ENCODE measurements around the gene ASCL5.

The ASCL5 gene

DNA sequence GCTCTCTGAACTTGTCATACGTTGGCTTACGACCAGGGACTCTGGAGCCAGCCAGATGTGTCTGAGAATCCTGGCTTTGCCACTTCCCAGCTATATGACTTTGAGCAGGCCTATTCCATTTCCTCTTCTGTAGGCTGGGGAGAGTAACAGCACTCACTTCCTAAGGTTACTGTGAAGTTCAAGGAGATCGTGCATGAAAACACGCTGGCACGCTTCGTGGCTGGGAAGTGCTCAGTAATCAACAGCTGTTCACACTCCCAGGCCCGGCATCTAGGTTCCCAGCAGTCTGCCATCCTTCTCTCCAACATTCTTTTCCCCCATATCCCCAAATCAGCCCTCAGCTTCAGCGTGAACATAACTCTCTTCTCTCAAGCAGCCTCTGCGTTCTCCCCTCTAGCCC is 2.0 kb downstream of the ASCL5 start:
- Histone ChIP-seq H3K79me2 (ENCODE audit: insufficient read depth, low read length) (no peaks in the 10 kb centered on the region), H3K4me2 (ENCODE audit: low read depth, low read length, poor library complexity, severe bottlenecking) (no peak overlapping the region), H4K20me1 (ENCODE audit: low read depth, low read length) (no peaks in the 10 kb centered on the region), H3K27me3 (ENCODE audit: low read length) (no peaks in the 10 kb centered on the region), H3K36me3 (ENCODE audit: low read length) (no peaks in the 10 kb centered on the region), H2AFZ (ENCODE audit: low read depth, low read length, severe bottlenecking) (no peak overlapping the region), H3K4me3 (ENCODE audit: insufficient read depth, low read length, poor library complexity, severe bottlenecking) (no peak overlapping the region), H3K27ac (ENCODE audit: low read depth, low read length) (no peak overlapping the region), H3K9me3 (ENCODE audit: insufficient read depth, low read length) (no peaks in the 10 kb centered on the region), H3K9me2 (replicated peaks; ENCODE audit: insufficient read depth, low read length) (no peaks in the 10 kb centered on the region), H3K9ac (ENCODE audit: low read length) (no peak overlapping the region), H3F3A (ENCODE audit: insufficient read depth) (no peaks in the 10 kb centered on the region)
- TF ChIP-seq CTCF (IDR thresholded peaks at IDR 0.05; ENCODE audit: insufficient read depth, low read length, poor library complexity, severe bottlenecking) (no peak), EZH2phosphoT487 (conservative IDR thresholded peaks at IDR 0.05; ENCODE audit: low read length) (no peak)

DNA sequence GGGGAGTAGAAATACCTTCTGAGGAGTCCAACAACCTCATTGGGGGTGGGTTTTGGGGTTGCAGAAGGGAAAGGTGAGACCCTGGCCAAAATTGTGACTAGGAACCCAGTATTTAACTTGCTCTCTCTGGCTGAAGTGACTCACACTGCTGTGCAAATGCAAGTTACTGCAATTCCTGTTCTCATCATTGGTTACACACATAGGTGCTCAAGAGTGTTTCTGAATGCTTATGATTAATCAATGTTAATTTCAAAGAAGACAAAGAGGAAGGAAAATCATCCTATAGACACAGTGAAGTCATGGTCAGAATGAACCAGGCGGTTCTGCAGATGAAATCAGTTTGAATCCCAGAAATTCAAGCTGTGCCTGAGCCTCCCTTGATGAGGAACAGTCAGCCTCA is 3.1 kb downstream of the ASCL5 start:
- H3K4me3 ChIP-seq (ENCODE audit: insufficient read depth, low read length, poor library complexity, severe bottlenecking) = no peak overlapping the region
- no peaks in the 10 kb centered on the region for H4K20me1 ChIP-seq (ENCODE audit: low read depth, low read length)
- H3K9me3 ChIP-seq (ENCODE audit: insufficient read depth, low read length) = no peaks in the 10 kb centered on the region
- no peak overlapping the region for H3K4me2 ChIP-seq (ENCODE audit: low read depth, low read length, poor library complexity, severe bottlenecking)
- H3F3A ChIP-seq (ENCODE audit: insufficient read depth) = no peaks in the 10 kb centered on the region
- H3K36me3 ChIP-seq (ENCODE audit: low read length) = no peaks in the 10 kb centered on the region
- H3K9ac ChIP-seq (ENCODE audit: low read length) = no peak overlapping the region
- no peak overlapping the region for H3K27ac ChIP-seq (ENCODE audit: low read depth, low read length)
- no peaks in the 10 kb centered on the region for H3K27me3 ChIP-seq (ENCODE audit: low read length)
- H3K9me2 ChIP-seq (replicated peaks; ENCODE audit: insufficient read depth, low read length) = no peaks in the 10 kb centered on the region
- no peaks in the 10 kb centered on the region for H3K79me2 ChIP-seq (ENCODE audit: insufficient read depth, low read length)
- TF ChIP-seq CTCF (IDR thresholded peaks at IDR 0.05; ENCODE audit: insufficient read depth, low read length, poor library complexity, severe bottlenecking) (no peak), EZH2phosphoT487 (conservative IDR thresholded peaks at IDR 0.05; ENCODE audit: low read length) (no peak)
- H2AFZ ChIP-seq (ENCODE audit: low read depth, low read length, severe bottlenecking) = no peak overlapping the region

GRCh38 chr1:201122321-201122957 is 4.5 kb downstream of the ASCL5 start:
- no peak overlapping the region for H3K9ac ChIP-seq (ENCODE audit: low read length)
- no peaks in the 10 kb centered on the region for H3F3A ChIP-seq (ENCODE audit: insufficient read depth)
- H3K27ac ChIP-seq (ENCODE audit: low read depth, low read length) = no peak overlapping the region
- no peaks in the 10 kb centered on the region for H3K79me2 ChIP-seq (ENCODE audit: insufficient read depth, low read length)
- H3K4me3 ChIP-seq (ENCODE audit: insufficient read depth, low read length, poor library complexity, severe bottlenecking) = no peak overlapping the region
- H3K36me3 ChIP-seq (ENCODE audit: low read length) = no peaks in the 10 kb centered on the region
- no peaks in the 10 kb centered on the region for H3K27me3 ChIP-seq (ENCODE audit: low read length)
- H4K20me1 ChIP-seq (ENCODE audit: low read depth, low read length) = no peaks in the 10 kb centered on the region
- no peaks in the 10 kb centered on the region for H3K9me3 ChIP-seq (ENCODE audit: insufficient read depth, low read length)
- TF ChIP-seq EZH2phosphoT487 (conservative IDR thresholded peaks at IDR 0.05; ENCODE audit: low read length) (no peak), CTCF (IDR thresholded peaks at IDR 0.05; ENCODE audit: insufficient read depth, low read length, poor library complexity, severe bottlenecking) (no peak)
- no peak overlapping the region for H2AFZ ChIP-seq (ENCODE audit: low read depth, low read length, severe bottlenecking)
- no peak overlapping the region for H3K4me2 ChIP-seq (ENCODE audit: low read depth, low read length, poor library complexity, severe bottlenecking)
- H3K9me2 ChIP-seq (replicated peaks; ENCODE audit: insufficient read depth, low read length) = no peaks in the 10 kb centered on the region
